ENCODE measurements around the gene EGF. TPM values are rescaled to one million over a fixed set of nuclear protein-coding genes. Genes with fewer than 3 reads are reported as not detected.
"Not testable (repeated sequence)": the region's sequence is repeated elsewhere in the genome, so short reads cannot be mapped to it uniquely, and the experiment has no call there.

The EGF gene
- total RNA-seq, 1 donor from 2014 or later: 11.7 TPM

DNA sequence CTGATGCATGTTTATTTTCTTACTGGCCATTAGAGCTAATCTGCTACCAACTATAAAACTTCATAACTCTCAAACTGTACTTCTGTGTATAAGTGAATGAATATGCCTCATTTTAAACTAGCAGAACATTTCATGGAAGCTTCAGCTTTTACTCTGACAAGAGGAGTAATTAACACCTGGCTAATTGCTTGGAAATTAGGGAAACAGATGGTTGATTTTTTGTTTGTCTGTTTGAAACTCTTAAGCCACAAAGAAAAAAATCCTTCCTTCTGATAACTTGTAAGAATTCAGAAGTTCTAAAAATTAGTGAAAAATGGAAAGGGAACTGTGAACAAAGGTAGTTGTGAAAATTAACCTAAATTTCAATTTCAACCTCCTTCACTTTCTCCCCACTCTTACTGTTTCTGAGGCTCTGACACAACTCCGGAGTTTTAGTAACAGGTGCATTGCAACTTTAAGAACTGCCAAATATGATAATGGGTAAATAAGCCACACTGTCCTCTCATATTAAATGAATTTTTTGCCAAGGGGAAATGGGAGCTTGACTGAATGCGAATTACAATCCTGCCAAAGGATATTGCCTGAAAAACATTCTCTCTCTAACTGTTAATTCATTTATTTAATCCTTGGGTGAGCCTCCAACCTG, 1.0 kb downstream of the EGF start:
- intact Hi-C loops (cut with DNase I): no loop called here
- DNase-seq (ENCODE audit: low spot score): no peak

GRCh38 chr4:109914322-109914721, 1.6 kb downstream of the EGF start:
- DNase-seq (ENCODE audit: low spot score): no peak
- intact Hi-C loops (cut with DNase I): no loop called here

DNA sequence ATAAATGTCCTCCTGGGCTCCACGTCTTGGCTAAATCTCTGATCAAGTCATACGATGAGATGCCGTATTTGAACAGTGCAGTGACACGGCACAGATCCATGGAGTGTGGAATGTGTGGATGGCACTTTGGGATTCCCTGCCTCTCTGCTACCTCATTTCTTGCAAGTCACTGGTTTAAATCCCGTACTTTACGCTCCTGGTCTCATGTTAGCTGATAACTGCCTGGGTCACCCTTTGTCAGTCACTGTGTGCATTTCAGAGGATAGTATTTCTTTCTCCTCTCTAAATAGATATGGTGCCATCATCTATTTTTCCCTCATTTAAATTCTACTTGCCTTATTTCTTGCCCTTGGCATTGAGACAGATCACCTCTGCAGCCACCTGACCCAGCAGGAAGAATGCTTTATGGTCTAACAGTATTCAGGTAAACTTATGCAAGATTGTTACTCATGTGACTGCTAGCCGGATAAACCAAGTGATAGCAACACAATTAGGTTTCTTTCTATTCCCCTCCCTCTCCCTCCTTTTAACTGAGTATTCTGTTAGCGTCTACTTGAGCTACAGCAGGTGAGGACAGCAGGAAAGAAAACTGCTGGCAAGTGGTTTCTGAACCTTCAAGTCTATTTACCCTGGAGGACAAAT, 2.8 kb downstream of the EGF start:
- intact Hi-C loops (cut with DNase I): no loop called here
- DNase-seq (ENCODE audit: low spot score): no peak

GRCh38 chr4:109916027-109916409, 3.3 kb downstream of the EGF start:
- no peak for DNase-seq (ENCODE audit: low spot score)
- intact Hi-C loops (cut with DNase I): no loop called here

DNA sequence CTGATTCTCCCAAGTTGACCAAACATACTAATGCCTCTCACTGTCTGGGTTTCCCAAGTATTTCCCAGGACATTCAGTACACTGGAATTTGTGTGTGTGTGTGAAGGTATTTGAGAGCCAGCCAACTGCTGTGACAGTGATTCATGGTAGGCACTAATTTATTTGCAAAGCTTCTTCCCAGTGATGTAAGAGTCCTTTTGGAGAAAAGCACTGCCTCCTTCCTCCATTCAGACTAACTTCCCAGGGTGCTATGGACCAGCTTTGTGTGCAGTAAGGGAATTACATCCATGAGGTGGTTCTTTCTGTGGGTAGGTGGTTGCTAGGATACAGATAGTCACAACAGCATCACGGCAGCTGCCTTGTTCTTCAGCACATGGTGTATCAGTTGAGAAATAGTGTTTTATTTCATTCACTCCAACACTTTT, 8.7 kb downstream of the EGF start:
- DNase-seq (ENCODE audit: low spot score): no peak
- intact Hi-C loops (cut with DNase I): no loop called here

DNA sequence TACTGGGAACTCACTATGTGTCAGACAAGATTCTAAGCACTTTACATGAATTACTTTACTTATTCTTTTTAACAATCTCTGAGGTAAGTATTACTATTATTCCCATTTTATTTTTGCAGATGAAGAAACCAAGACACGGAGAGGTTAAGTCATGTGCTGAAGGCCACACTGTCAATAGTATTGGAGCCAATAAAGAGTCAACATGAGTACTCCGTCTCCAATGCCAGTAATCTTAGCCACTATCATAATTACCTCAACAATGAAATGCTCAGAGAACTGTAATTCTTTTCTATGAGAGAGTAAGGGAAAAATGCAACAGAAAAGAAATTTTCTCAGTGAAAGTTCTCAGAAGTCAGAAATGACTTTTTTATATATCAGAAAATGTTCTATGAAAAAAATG, 12.7 kb downstream of the EGF start:
- no peak for DNase-seq (ENCODE audit: low spot score)

GRCh38 chr4:109928327-109929045, 15.8 kb downstream of the EGF start:
- intact Hi-C loops (cut with DNase I): no loop called here

More for the DNA sequence above, 12.7 kb downstream of the EGF start:
- intact Hi-C loops (cut with DNase I): no loop called here

DNA sequence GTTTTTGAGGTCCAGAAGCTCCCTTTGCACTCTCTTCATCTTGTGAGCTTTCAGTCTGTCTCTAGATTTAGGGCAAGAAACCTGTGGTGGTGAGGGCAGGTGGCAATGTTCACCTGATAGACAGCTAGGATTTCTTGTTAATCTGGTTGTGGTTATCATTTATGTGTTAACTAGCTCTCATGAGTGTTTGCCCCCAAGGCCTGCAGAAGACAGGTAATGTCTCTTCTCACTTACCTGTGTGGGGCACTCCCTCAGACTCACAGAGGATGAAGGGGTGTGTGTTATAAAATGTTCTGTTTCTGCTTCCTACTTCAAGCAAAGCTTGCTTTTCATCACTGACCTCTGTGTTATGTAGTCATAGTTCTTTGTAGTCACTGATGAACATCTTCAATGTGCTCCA, 17.8 kb downstream of the EGF start:
- intact Hi-C loops (cut with DNase I): no loop called here
- no peak for DNase-seq (ENCODE audit: low spot score)

More at GRCh38 chr4:109928327-109929045, 15.8 kb downstream of the EGF start:
- DNase-seq (ENCODE audit: low spot score): no peak

GRCh38 chr4:109930872-109931271, 18.2 kb downstream of the EGF start:
- no peak for DNase-seq (ENCODE audit: low spot score)
- intact Hi-C loops (cut with DNase I): no loop called here

DNA sequence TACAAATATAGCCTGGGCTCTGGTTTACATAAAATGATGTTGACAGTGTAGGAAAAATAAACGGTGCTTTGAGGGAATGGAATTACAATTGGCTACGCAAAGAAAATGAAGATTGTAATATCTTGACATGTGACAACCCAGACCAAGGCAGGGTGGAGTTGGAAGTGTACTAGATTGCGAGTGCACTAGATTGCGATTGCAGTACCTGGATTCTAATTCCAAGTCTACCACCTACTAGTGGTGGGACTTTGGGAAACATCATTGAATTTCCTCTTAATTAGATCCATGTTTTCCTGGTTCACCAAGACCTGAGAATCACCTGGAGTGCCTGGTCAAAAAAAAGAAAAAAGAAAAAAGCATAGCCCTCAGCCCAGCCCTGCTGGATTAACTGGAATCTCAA, 18.6 kb downstream of the EGF start:
- intact Hi-C loops (cut with DNase I): no loop called here

DNA sequence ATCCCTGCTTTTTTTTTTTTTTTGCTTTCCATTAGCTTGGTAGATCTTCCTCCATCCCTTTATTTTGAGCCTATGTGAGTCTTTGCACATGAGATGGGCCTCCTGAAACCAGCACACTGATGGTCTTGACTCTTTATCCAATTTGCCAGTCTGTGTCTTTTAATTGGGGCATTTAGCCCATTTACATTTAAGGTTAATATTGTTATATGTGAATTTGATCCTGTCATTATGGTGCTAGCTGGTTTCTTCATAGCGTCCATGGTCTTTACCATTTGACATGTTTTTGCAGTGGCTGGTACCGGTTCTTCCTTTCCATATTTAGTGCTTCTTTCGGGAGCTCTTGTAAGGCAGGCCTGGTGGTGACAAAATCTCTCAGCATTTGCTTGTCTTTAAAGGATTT, 24.7 kb downstream of the EGF start:
- DNase-seq (ENCODE audit: low spot score); intact Hi-C loops (cut with DNase I): not testable (repeated sequence)

More for the DNA sequence above, 18.6 kb downstream of the EGF start:
- no peak for DNase-seq (ENCODE audit: low spot score)

DNA sequence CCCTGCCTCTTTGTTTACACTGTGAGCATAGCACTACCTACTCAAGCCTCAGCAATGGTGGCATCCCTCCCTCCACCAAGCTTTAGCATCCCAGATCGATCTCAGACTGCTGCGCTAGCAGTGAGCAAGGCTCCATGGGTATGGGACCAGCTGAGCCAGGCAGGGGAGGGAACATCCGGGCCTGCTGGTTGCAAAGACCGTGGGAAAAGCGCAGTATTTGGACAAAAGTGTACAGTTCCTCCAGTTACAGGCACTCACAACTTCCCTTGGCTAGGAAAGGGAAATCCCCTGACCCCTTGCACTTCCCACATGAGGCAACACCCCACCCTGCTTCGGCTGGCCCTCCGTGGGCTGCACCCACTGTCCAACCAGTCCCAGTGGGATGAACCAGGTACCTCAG, 26.5 kb downstream of the EGF start:
- no peak for DNase-seq (ENCODE audit: low spot score)
- intact Hi-C loops (cut with DNase I): no loop called here

- DNase-seq (ENCODE audit: low spot score): no peak
- intact Hi-C loops (cut with DNase I): no loop called here
Observed at GRCh38 chr4:109942292-109942926, 29.7 kb downstream of the EGF start.

GRCh38 chr4:109943745-109944144, 31.1 kb downstream of the EGF start:
- DNase-seq (ENCODE audit: low spot score): no peak
- intact Hi-C loops (cut with DNase I): no loop called here

GRCh38 chr4:109944591-109944990, 31.9 kb downstream of the EGF start:
- no peak for DNase-seq (ENCODE audit: low spot score)
- intact Hi-C loops (cut with DNase I): no loop called here

DNA sequence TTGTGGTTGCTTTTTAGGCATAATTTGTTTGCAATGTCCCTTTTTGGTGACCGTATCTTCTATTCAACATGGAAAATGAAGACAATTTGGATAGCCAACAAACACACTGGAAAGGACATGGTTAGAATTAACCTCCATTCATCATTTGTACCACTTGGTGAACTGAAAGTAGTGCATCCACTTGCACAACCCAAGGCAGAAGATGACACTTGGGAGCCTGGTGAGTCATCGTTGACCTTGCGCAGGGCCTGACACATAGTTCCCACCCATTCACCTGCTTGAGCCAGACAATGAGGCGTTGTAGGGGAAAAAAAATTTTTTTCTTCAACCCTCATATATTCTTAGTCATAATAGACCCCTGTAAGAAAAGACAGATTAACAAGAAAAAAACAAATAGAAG, 32.4 kb downstream of the EGF start:
- DNase-seq (ENCODE audit: low spot score): no peak
- intact Hi-C loops (cut with DNase I): no loop called here

DNA sequence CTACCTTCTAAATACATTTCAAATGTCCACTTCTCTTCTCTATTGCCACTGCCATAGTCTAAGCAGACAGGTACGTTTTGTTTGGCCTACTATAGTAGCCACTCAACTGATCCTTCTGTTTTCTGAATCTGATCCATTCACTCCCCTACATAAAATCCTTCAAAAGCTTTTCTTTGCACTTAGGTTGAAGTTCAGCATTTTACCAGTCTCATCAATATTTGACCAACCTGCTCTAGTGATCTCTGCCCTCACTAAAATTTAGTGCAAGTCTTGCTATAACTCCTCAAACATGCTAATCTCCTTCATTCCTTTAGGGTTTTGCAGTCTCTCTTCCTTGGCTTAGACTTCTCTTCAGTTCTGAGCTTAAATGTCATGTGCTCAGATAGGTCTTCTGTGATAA, 33.4 kb downstream of the EGF start:
- intact Hi-C loops (cut with DNase I): no loop called here
- no peak for DNase-seq (ENCODE audit: low spot score)

DNA sequence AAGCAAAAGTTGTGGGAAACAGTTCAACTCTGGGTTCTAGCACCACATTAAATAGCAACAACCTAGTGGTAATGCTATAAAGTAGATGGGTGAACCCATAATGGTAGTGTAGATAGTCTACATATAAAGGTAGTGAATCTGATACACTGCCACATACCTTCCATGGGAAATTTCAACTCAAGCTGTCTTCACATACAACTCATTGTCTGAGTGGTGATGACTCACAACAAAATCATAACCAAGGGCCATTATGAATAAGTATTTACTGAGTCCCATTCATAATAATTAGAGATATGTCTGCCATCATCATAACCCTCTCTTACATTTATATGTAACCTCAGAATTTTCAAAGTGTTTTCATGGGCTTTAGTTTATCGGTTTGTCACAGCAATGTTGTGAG, 34.8 kb downstream of the EGF start:
- no peak for DNase-seq (ENCODE audit: low spot score)
- intact Hi-C loops (cut with DNase I): no loop called here

GRCh38 chr4:109947918-109948317, 35.2 kb downstream of the EGF start:
- DNase-seq (ENCODE audit: low spot score): no peak
- intact Hi-C loops (cut with DNase I): no loop called here

DNA sequence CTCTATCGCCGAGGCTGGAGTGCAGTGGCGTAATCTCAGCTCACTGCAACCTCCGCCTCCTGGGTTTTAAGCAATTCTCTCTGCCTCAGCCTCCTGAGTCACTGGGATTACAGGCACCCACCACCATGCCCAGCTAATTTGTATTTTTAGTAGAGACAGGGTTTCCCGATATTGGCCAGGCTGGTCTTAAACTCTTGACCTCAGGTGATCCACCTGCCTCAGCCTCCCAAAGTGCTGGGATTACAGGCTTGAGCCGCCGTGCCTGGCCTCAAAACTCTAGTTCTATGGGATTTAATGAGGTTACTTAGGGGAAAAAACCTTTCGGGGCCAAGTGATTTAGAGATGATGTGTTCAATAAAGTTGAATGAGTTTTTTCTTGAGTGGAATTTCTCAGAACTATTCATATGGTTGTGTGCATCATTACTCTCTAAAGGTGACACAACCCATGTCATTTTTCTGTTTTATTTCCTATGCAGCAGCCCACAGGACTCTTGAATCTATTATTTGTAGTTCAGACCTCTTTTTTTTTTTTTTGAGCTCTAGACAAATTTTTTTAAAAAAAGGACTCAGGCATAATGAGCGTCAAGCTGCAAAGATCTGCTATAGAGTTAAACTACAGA, 36.5 kb downstream of the EGF start:
- intact Hi-C loops (cut with DNase I); DNase-seq (ENCODE audit: low spot score): not testable (repeated sequence)
